ENCODE measurements around the gene GCFC2. TPM values are rescaled to one million over a fixed set of nuclear protein-coding genes. Genes with fewer than 3 reads are reported as not detected.
A peak's percentile ranks its signal among the peaks of the same experiment; 100 is the strongest.

The GCFC2 gene
- total and polyA plus RNA-seq, 2 of the 13 experiments (the other 11 are each of a cell fraction or from before 2014, with no cell fraction given) = 26.8 to 49.0 TPM

DNA sequence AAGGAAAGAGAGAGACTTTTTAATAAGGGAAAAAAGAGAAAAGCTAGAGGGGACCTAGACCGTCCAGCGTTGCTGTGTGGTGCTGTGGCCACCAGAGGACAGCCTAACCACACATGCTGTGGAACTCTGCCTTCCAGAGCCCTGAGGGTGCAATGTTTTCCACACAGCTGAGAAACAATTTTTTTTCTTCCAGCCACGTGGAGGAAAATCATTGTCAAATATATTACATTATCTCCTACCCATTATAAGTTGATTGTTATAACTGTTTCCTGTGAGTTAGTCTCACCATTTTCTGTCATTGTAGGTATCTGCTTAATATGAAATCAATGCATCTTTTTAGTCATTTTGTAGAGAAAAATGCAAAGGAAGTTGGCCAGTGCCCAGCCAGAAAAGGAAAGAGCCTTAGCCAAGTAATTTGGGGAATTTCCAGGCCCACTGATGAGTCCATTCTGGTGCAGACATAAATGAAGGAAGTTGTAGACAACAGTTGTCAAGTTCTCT, 70.0 kb downstream of the GCFC2 start (continued):
- TF ChIP-seq ZBTB20 (CRISPR knock-in tag; IDR thresholded peaks at IDR 0.05; ENCODE audit: borderline replicate concordance, low read depth) = peak; percentile 40; the same call in 1 of the 2 replicates
- 0 out of 2 replicates have a peak, but pooled peaks have one; percentile 33 for TF ChIP-seq ZNF574 (CRISPR knock-in tag; IDR thresholded peaks at IDR 0.05)
- TF ChIP-seq, protein P1, sequence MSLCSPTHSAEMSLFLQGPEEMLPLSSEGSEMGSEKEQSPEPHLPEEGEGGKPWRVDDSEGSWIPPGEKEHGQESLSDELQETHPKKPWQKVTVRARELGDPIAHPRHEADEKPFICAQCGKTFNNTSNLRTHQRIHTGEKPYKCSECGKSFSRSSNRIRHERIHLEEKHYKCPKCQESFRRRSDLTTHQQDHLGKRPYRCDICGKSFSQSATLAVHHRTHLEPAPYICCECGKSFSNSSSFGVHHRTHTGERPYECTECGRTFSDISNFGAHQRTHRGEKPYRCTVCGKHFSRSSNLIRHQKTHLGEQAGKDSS (CRISPR knock-in tag; IDR thresholded peaks at IDR 0.05; ENCODE audit: borderline replicate concordance, low read depth) = no peak
- TF ChIP-seq LBX2 (CRISPR knock-in tag; IDR thresholded peaks at IDR 0.05; ENCODE audit: borderline replicate concordance) = no peak
- no peak for TF ChIP-seq JDP2 (CRISPR knock-in tag; IDR thresholded peaks at IDR 0.05; ENCODE audit: borderline replicate concordance)
- TF ChIP-seq ZNF331 (CRISPR knock-in tag; IDR thresholded peaks at IDR 0.05) = peak; percentile 35; the same call in 1 of the 2 replicates
- peak; percentile 28; the same call in 1 of the 2 replicates for TF ChIP-seq SAP130 (CRISPR knock-in tag; IDR thresholded peaks at IDR 0.05; ENCODE audit: low read depth)
- 0 out of 4 replicates have a peak, but pooled peaks of 1 of the 2 experiments have one; percentile 22 for TF ChIP-seq KLF16 (CRISPR knock-in tag; IDR thresholded peaks at IDR 0.05)
- TF ChIP-seq ZNF546 (CRISPR knock-in tag; conservative IDR thresholded peaks at IDR 0.05) = no peak
- TF ChIP-seq FLYWCH1 (CRISPR knock-in tag; IDR thresholded peaks at IDR 0.05) = no peak
- peak; percentile 98 for TF ChIP-seq SMC3 (IDR thresholded peaks at IDR 0.05; ENCODE audit: low read length)
- peak; percentile 12; the same call in 1 of the 2 replicates for TF ChIP-seq FOSL2 (CRISPR knock-in tag; IDR thresholded peaks at IDR 0.05)
- TF ChIP-seq KAT8 (CRISPR knock-in tag; IDR thresholded peaks at IDR 0.05) = peak; percentile 55; the same call in 1 of the 2 replicates
- peak; percentile 34; the same call in 1 of the 2 replicates for TF ChIP-seq GATAD1 (CRISPR knock-in tag; IDR thresholded peaks at IDR 0.05)
- no peak for TF ChIP-seq KDM6A (CRISPR knock-in tag; IDR thresholded peaks at IDR 0.05; ENCODE audit: low read depth)
- no peak for TF ChIP-seq ZNF83 (CRISPR knock-in tag; IDR thresholded peaks at IDR 0.05; ENCODE audit: borderline replicate concordance)
- TF ChIP-seq SMAD3 (CRISPR knock-in tag; IDR thresholded peaks at IDR 0.05) = 0 out of 2 replicates have a peak, but pooled peaks have one; percentile 54
- no peak for TF ChIP-seq IRX3 (CRISPR knock-in tag; IDR thresholded peaks at IDR 0.05; ENCODE audit: borderline replicate concordance, low read depth)
- TF ChIP-seq XRCC5 (optimal IDR thresholded peaks at IDR 0.05; ENCODE audit: low read length) = peak; percentile 75
- no peak for TF ChIP-seq GPN1 (CRISPR knock-in tag; IDR thresholded peaks at IDR 0.05; ENCODE audit: borderline replicate concordance)
- no peak for TF ChIP-seq NFIC (IDR thresholded peaks at IDR 0.05; ENCODE audit: low read length)
- TF ChIP-seq ARID5B (CRISPR knock-in tag; IDR thresholded peaks at IDR 0.05) = peak; percentile 31; the same call in 1 of the 2 replicates
- TF ChIP-seq JUNB (CRISPR knock-in tag; IDR thresholded peaks at IDR 0.05; ENCODE audit: borderline replicate concordance) = no peak
- TF ChIP-seq CC2D1A (CRISPR knock-in tag; IDR thresholded peaks at IDR 0.05) = no peak
